A549 (cell line): ENCODE measurements around the gene GBF1. TPM values are rescaled to one million over a fixed set of nuclear protein-coding genes. Genes with fewer than 3 reads are reported as not detected.
A peak's percentile ranks its signal among the peaks of the same experiment; 100 is the strongest.

Source experiments
- ATAC-seq, 2 experiments: fragments of 200-7000 bp in 1 of 2; fragments of >200 bp in 1 of 2; cut with Nextera tagmentation in 1 of 2; cut with Tn5 transposase in 1 of 2; 3 replicates each; pipeline versions ENCODE4 v1.8.0 to v1.9.1; 2018 to 2020; ENCODE audit warnings: mild to moderate bottlenecking in 1 of 2, moderate library complexity in 1 of 2
- CTCF ChIA-PET: fragments of 300-600 bp; sonication (Branson Sonifier 250); formaldehyde crosslinking; extraction: SDS; loops from one replicate; lab custom pipeline; 2021; ENCODE audit warnings: antibody characterized with exemption, inconsistent platforms; lab: Yijun Ruan, JAX
- POLR2A ChIA-PET: fragments of 350-600 bp; formaldehyde crosslinking; extraction: SDS; loops from one replicate; lab custom pipeline; 2021; ENCODE audit warnings: antibody characterized with exemption, inconsistent platforms; lab: Yijun Ruan, JAX
- DNase-seq, 2 experiments: peaks; one replicate each; pipeline versions ENCODE4 v3.0.0 to v3.0.0-alpha.2; 2011 to 2016; ENCODE audit warnings: low read depth in 1 of 2, low spot score in 1 of 2
- FAIRE-seq: peaks from 2 replicates; lab custom pipeline; 2011; peaks lifted over from hg19 to GRCh38; lab: Jason Lieb, UNC
- H3K27ac ChIP-seq, 2 experiments: fragments of >200 bp; sonication (Bioruptor Twin); formaldehyde crosslinking; 3 replicates each; pipeline ENCODE4 v1.5.1; 2016 to 2017
- H3K4me1 ChIP-seq: fragments of >200 bp; sonication (Bioruptor Twin); formaldehyde crosslinking; 3 replicates; pipeline ENCODE4 v1.6.1; 2016
- H3K4me2 ChIP-seq: fragments of >200 bp; sonication (Bioruptor Twin); formaldehyde crosslinking; 3 replicates; pipeline ENCODE4 v1.6.1; 2016
- H3K4me3 ChIP-seq: fragments of >200 bp; sonication (Bioruptor Twin); formaldehyde crosslinking; 3 replicates; pipeline ENCODE4 v1.5.1; 2016
- H3K9me3 ChIP-seq: fragments of >200 bp; sonication (Bioruptor Twin); formaldehyde crosslinking; 3 replicates; pipeline ENCODE4 v1.6.1; 2016
- BCL3 ChIP-seq: fragments of >200 bp; sonication (Bioruptor Twin); formaldehyde crosslinking; IDR thresholded peaks from 3 replicates; pipeline ENCODE4 v1.6.1; 2016
- CBX2 ChIP-seq: fragments of 200-600 bp; sonication (generic); IDR thresholded peaks from 2 replicates; pipeline ENCODE4 v1.6.1; 2016; ENCODE audit warnings: low read depth, mild to moderate bottlenecking, borderline replicate concordance
- CEBPB ChIP-seq, 2 experiments: fragments of >200 bp in 1 of 2; sonication (Bioruptor Twin) in 1 of 2; formaldehyde crosslinking in 1 of 2; IDR thresholded peaks; 2 replicates each; pipeline ENCODE4 v1.6.1; 2012 to 2016
- CHD2 ChIP-seq: fragments of 150-350 bp; IDR thresholded peaks from 2 replicates; pipeline ENCODE4 v1.6.1; 2014; ENCODE audit warnings: low read length; ENCODE audit not compliant: partially characterized antibody
- E2F6 ChIP-seq: IDR thresholded peaks from 2 replicates; pipeline ENCODE4 v1.6.1; 2012; ENCODE audit warnings: low read depth, borderline replicate concordance
- ELK1 ChIP-seq: fragments of 150-350 bp; IDR thresholded peaks from 2 replicates; pipeline ENCODE4 v1.6.1; 2014; ENCODE audit warnings: low read depth, mild to moderate bottlenecking, low read length
- FOSL2 ChIP-seq, 2 experiments: fragments of 450-650 bp in 1 of 2; fragments of >200 bp in 1 of 2; sonication (Bioruptor Twin) in 1 of 2; formaldehyde crosslinking; IDR thresholded peaks; 2 replicates each; pipeline versions ENCODE4 v1.5.0 to v1.6.1; 2016 to 2020; ENCODE audit warnings: mild to moderate bottlenecking in 1 of 2, moderate library complexity in 1 of 2
- GATA3 ChIP-seq: IDR thresholded peaks from 2 replicates; pipeline ENCODE4 v1.6.1; 2012; ENCODE audit warnings: borderline replicate concordance
- HES2 ChIP-seq: fragments of >200 bp; sonication (Bioruptor Twin); formaldehyde crosslinking; IDR thresholded peaks from 2 replicates; pipeline ENCODE4 v1.6.1; 2016
- HMGXB4 ChIP-seq: fragments of 250-450 bp; sonication (Bioruptor Pico); IDR thresholded peaks from 2 replicates; pipeline ENCODE4 v1.5.0; 2021; ENCODE audit warnings: mild to moderate bottlenecking, moderate library complexity, borderline replicate concordance
- HOXB5 ChIP-seq: fragments of 250-450 bp; sonication (Bioruptor Pico); IDR thresholded peaks from 2 replicates; pipeline ENCODE4 v1.5.0; 2020; ENCODE audit warnings: mild to moderate bottlenecking, moderate library complexity
- JUNB ChIP-seq: fragments of >200 bp; sonication (Bioruptor Twin); formaldehyde crosslinking; IDR thresholded peaks from 2 replicates; pipeline ENCODE4 v1.6.1; 2016
- NPAS2 ChIP-seq: fragments of 250-450 bp; sonication (Bioruptor Pico); IDR thresholded peaks from 2 replicates; pipeline ENCODE4 v1.8.0; 2022; ENCODE audit warnings: mild to moderate bottlenecking, moderate library complexity, borderline replicate concordance
- POLR2A ChIP-seq: IDR thresholded peaks from 2 replicates; pipeline ENCODE4 v1.6.1; 2012; ENCODE audit warnings: mild to moderate bottlenecking, low read length
- RARB ChIP-seq: fragments of 250-450 bp; sonication (Bioruptor Pico); IDR thresholded peaks from 2 replicates; pipeline ENCODE4 v1.8.0; 2021; ENCODE audit warnings: mild to moderate bottlenecking, moderate library complexity
- RCOR1 ChIP-seq: fragments of 150-350 bp; IDR thresholded peaks from 2 replicates; pipeline ENCODE4 v1.6.1; 2014; ENCODE audit warnings: antibody characterized with exemption, low read length, low read depth
- RFX5 ChIP-seq: fragments of 450-650 bp; IDR thresholded peaks from 2 replicates; pipeline ENCODE4 v1.7.1; 2014; ENCODE audit warnings: antibody characterized with exemption, mild to moderate bottlenecking, moderate library complexity
- TFCP2L1 ChIP-seq: fragments of 250-450 bp; sonication (Bioruptor Pico); IDR thresholded peaks from 2 replicates; pipeline ENCODE4 v1.5.0; 2021; ENCODE audit warnings: mild to moderate bottlenecking
- TP53 ChIP-seq: fragments of 250-450 bp; sonication (Bioruptor Pico); IDR thresholded peaks from 2 replicates; pipeline ENCODE4 v1.5.0; 2021; ENCODE audit warnings: mild to moderate bottlenecking, moderate library complexity
- USF2 ChIP-seq: fragments of 450-650 bp; IDR thresholded peaks from 2 replicates; pipeline ENCODE4 v1.6.1; 2014; ENCODE audit warnings: antibody characterized with exemption
- WGBS: methylation state at CpG from one replicate; pipeline ENCODE4 v1.1.6; 2017; ENCODE audit errors: missing lambda C conversion rate; 5-methylcytosine and 5-hydroxymethylcytosine counted together
- polyA plus RNA-seq, 4 experiments: library from polyadenylated mRNA; depleted of rRNA in 3 of 4; stranded (reverse); fragments of >200 nt; fragmentation: RNase III in 1 of 4; extraction: RNeasy Plus Mini Kit Qiagen cat#74134 plus additional on column Dnase treatment in 1 of 4; gene quantifications; 2 replicates in 3 of 4; 3 replicates in 1 of 4; pipeline ENCODE4 v1.2.3, GENCODE V29; 2011 to 2017

The GBF1 gene
- polyA plus RNA-seq, 2 of the 4 experiments (the other 2 are of a cell fraction) = 20.4 to 21.3 TPM

- TF ChIP-seq HMGXB4 (CRISPR knock-in tag) (no peak), HOXB5 (CRISPR knock-in tag) (no peak), RCOR1 (no peak), TP53 (CRISPR knock-in tag) (no peak), JUNB (no peak), TFCP2L1 (CRISPR knock-in tag) (no peak), CHD2 (no peak), POLR2A (no peak)
These were observed 4.8 kb upstream of the GBF1 start (continued) for GRCh38 chr10:102240467-102241031.

- 60% methylated on average over 11 of the region's 20 CpGs for WGBS
- CTCF ChIA-PET = interaction anchor here (0.7 to 24.2 kb wide), 8 partner anchors 11 to 330 kb away, joined by 3 to 886 read pairs (median 4); partner anchors contain the start of genes ELOVL3 and NFKB2
- H3K9me3 ChIP-seq = no peaks in the 10 kb centered on the region
- peak overlapping the region; percentile 55 for H3K4me3 ChIP-seq
- DNase-seq = no peak
- FAIRE-seq = no peak
- TF ChIP-seq ELK1 (no peak), HES2 (no peak), USF2 (no peak), FOSL2 (IDR thresholded peaks at IDR 0.05) (no peak), FOSL2 (CRISPR knock-in tag; IDR thresholded peaks at IDR 0.05) (no peak), E2F6 (no peak), RARB (CRISPR knock-in tag) (no peak), RCOR1 (no peak), TP53 (CRISPR knock-in tag) (no peak), HMGXB4 (CRISPR knock-in tag) (no peak), CEBPB (IDR thresholded peaks at IDR 0.05) (no peak), CBX2 (no peak), RFX5 (no peak), BCL3 (no peak), GATA3 (no peak), NPAS2 (CRISPR knock-in tag) (no peak)
- POLR2A ChIA-PET = interaction anchor here (0.5 kb wide), 1 partner anchor 126 kb away, joined by 4 read pairs; no protein-coding TSS in a partner anchor
- peak; percentile 9 to 15; a peak in 4 of 6 replicates for ATAC-seq
- peak overlapping the region; percentile 95 for H3K4me2 ChIP-seq
- 0 out of 6 replicates have a peak overlapping the region, but pooled peaks of 1 of the 2 experiments have one; percentile 50 for H3K27ac ChIP-seq
- H3K4me1 ChIP-seq = peaks cover 13% of the 10 kb centered on the region; the same call in 2 of the 3 replicates
These were observed 4.3 kb upstream of the GBF1 start for GRCh38 chr10:102241032-102241443.
